GM12878 (cell line): ENCODE measurements around the gene FBXL14. TPM values are rescaled to one million over a fixed set of nuclear protein-coding genes. Genes with fewer than 3 reads are reported as not detected.

Source experiments
- ATAC-seq: fragments of 200-7000 bp; cut with Tn5 transposase; 3 replicates; pipeline ENCODE4 v1.9.1; 2020; ENCODE audit warnings: mild to moderate bottlenecking, moderate library complexity
- BruUV-seq: library from RNA; stranded (reverse); fragments of 400-500 nt; replicated peaks from 2 replicates; lab custom pipeline; 2021; lab: Mats Ljungman, UMichigan
- CTCF ChIA-PET: fragments of 300-600 bp; sonication (Branson Sonifier 250); formaldehyde crosslinking; extraction: SDS; loops from one replicate; lab custom pipeline; 2021; ENCODE audit warnings: inconsistent platforms; lab: Yijun Ruan, JAX
- POLR2A ChIA-PET: fragments of 350-600 bp; formaldehyde crosslinking; extraction: SDS; loops from one replicate; lab custom pipeline; 2021; ENCODE audit warnings: inconsistent platforms; lab: Charles Lee
- RAD21 ChIA-PET: fragments of 300-600 bp; sonication (Branson Sonifier 250); formaldehyde crosslinking; loops from one replicate; lab custom pipeline; 2023; ENCODE audit warnings: antibody characterized with exemption; ENCODE audit not compliant: unreplicated experiment; lab: Charles Lee
- SMC1A ChIA-PET: fragments of 300-600 bp; sonication (Branson Sonifier 250); formaldehyde crosslinking; loops from one replicate; lab custom pipeline; 2023; ENCODE audit not compliant: unreplicated experiment, uncharacterized antibody; lab: Charles Lee
- DNase-seq: peaks from one replicate; pipeline ENCODE4 v3.0.0-alpha.2; 2011; ENCODE audit warnings: low read depth, low spot score
- FAIRE-seq: peaks from 3 replicates; lab custom pipeline; 2011; peaks lifted over from hg19 to GRCh38; lab: Jason Lieb, UNC
- H2AFZ ChIP-seq: 2 replicates; pipeline ENCODE4 v1.6.0; 2011; ENCODE audit warnings: low read depth, low read length, control low read depth; ENCODE audit not compliant: control insufficient read depth
- H3K27ac ChIP-seq: 2 replicates; pipeline ENCODE4 v1.5.1; 2011; ENCODE audit warnings: control low read depth; ENCODE audit not compliant: control insufficient read depth, insufficient read depth
- H3K27me3 ChIP-seq, 2 experiments: replicated peaks in 1 of 2; 2 replicates each; pipeline versions ENCODE4 v1.6.0 to v1.6.1; 2011; ENCODE audit warnings: low read length in 1 of 2; ENCODE audit not compliant: control insufficient read depth in 2 of 2, insufficient read depth in 2 of 2
- H3K36me3 ChIP-seq, 2 experiments: 2 replicates each; pipeline ENCODE4 v1.5.1; 2011; ENCODE audit warnings: low read length in 1 of 2; ENCODE audit not compliant: control insufficient read depth in 2 of 2, insufficient read depth in 2 of 2
- H3K4me1 ChIP-seq: 2 replicates; pipeline ENCODE4 v1.6.1; 2011; ENCODE audit warnings: mild to moderate bottlenecking, low read length, moderate library complexity, mixed read lengths; ENCODE audit not compliant: control insufficient read depth, insufficient read depth
- H3K4me2 ChIP-seq: 2 replicates; pipeline ENCODE4 v1.6.0; 2011; ENCODE audit warnings: control low read depth; ENCODE audit not compliant: control insufficient read depth, insufficient read depth
- H3K4me3 ChIP-seq: fragments of 200-600 bp; sonication (generic); 2 replicates; pipeline ENCODE4 v1.5.1; 2016
- H3K79me2 ChIP-seq: 2 replicates; pipeline ENCODE4 v1.6.0; 2011; ENCODE audit warnings: low read length; ENCODE audit not compliant: control insufficient read depth, insufficient read depth
- H3K9ac ChIP-seq: 2 replicates; pipeline ENCODE4 v1.8.0; 2011; ENCODE audit warnings: low read length, control low read depth, mixed read lengths; ENCODE audit not compliant: control insufficient read depth, insufficient read depth
- H3K9me3 ChIP-seq: replicated peaks from 3 replicates; pipeline ENCODE4 v1.5.1; 2011; ENCODE audit warnings: mild to moderate bottlenecking, low read length; ENCODE audit not compliant: control insufficient read depth, insufficient read depth
- H4K20me1 ChIP-seq: 2 replicates; pipeline ENCODE4 v1.6.0; 2011; ENCODE audit not compliant: control insufficient read depth, insufficient read depth
- CHD2 ChIP-seq: IDR thresholded peaks from 2 replicates; pipeline ENCODE4 v1.6.1; 2011; ENCODE audit warnings: low read depth, low read length, improper control_type of control experiment, borderline replicate concordance
- CREB1 ChIP-seq: IDR thresholded peaks from 2 replicates; pipeline ENCODE4 v1.6.1; 2012; ENCODE audit warnings: low read depth, mild to moderate bottlenecking, inconsistent platforms
- E2F8 ChIP-seq: fragments of 450-650 bp; IDR thresholded peaks from 2 replicates; pipeline ENCODE4 v1.6.1; 2018; ENCODE audit warnings: mild to moderate bottlenecking, low read depth, moderate library complexity; ENCODE audit not compliant: partially characterized antibody
- IKZF2 ChIP-seq, 2 experiments: fragments of 450-650 bp; IDR thresholded peaks; 2 replicates each; pipeline ENCODE4 v1.6.1; 2017; ENCODE audit warnings: mild to moderate bottlenecking in 2 of 2, moderate library complexity in 2 of 2
- MYC ChIP-seq: IDR thresholded peaks from 2 replicates; pipeline ENCODE4 v1.6.1; 2011; ENCODE audit warnings: mild to moderate bottlenecking, low read length, moderate library complexity, inconsistent platforms; ENCODE audit not compliant: insufficient read depth, insufficient replicate concordance, insufficient read length, severe bottlenecking
- NR2F1 ChIP-seq: fragments of 450-650 bp; conservative IDR thresholded peaks from 2 replicates; pipeline ENCODE4 v1.6.1; 2017; ENCODE audit warnings: mild to moderate bottlenecking
- REST ChIP-seq: IDR thresholded peaks from 2 replicates; pipeline ENCODE4 v1.6.1; 2012; ENCODE audit warnings: mild to moderate bottlenecking, low read depth, low read length
- RUNX3 ChIP-seq: IDR thresholded peaks from 2 replicates; pipeline ENCODE4 v1.6.1; 2012; ENCODE audit warnings: low read length, inconsistent platforms
- SIX5 ChIP-seq: IDR thresholded peaks from 2 replicates; pipeline ENCODE4 v1.6.1; 2011; ENCODE audit warnings: mild to moderate bottlenecking, low read depth, low read length, moderate library complexity; ENCODE audit not compliant: severe bottlenecking
- SMC3 ChIP-seq: IDR thresholded peaks from 2 replicates; pipeline ENCODE4 v1.6.1; 2011; ENCODE audit warnings: low read length, improper control_type of control experiment, borderline replicate concordance
- SP1 ChIP-seq: IDR thresholded peaks from one replicate; pipeline ENCODE4 v1.6.1; 2011; ENCODE audit warnings: low read depth, low read length
- SPI1 ChIP-seq: IDR thresholded peaks from 2 replicates; pipeline ENCODE4 v1.6.1; 2011; ENCODE audit warnings: low read depth, mild to moderate bottlenecking, low read length, moderate library complexity, borderline replicate concordance; ENCODE audit not compliant: insufficient read depth
- TCF3 ChIP-seq: IDR thresholded peaks from 2 replicates; pipeline ENCODE4 v1.6.1; 2012; ENCODE audit warnings: low read depth, mild to moderate bottlenecking, low read length, borderline replicate concordance; ENCODE audit not compliant: insufficient read depth
- YBX1 ChIP-seq: fragments of 450-650 bp; IDR thresholded peaks from 2 replicates; pipeline ENCODE4 v1.6.1; 2016; ENCODE audit warnings: antibody characterized with exemption
- WGBS: methylation state at CpG from one replicate; pipeline ENCODE4 v1.1.6; 2016; ENCODE audit warnings: low lambda C conversion rate; ENCODE audit not compliant: insufficient replicate concordance, insufficient coverage; ENCODE audit errors: missing lambda C conversion rate; 5-methylcytosine and 5-hydroxymethylcytosine counted together
- in situ Hi-C: fragments of 300-500 bp; cut with MboI; formaldehyde crosslinking; loops from 9 replicates; pipeline ENCODE4 v1.14.3; 2018; ENCODE audit warnings: mixed read lengths
- intact Hi-C: fragments of 100-400 bp; cut with micrococcal nuclease; formaldehyde crosslinking; loops from one replicate; pipeline ENCODE4 v1.14.2; 2022; ENCODE audit not compliant: unreplicated experiment
- polyA plus RNA-seq, 11 experiments: library from polyadenylated mRNA; depleted of rRNA in 4 of 11; unstranded in 6 of 11; stranded (reverse) in 5 of 11; fragments of >200 nt; fragmentation: Nextera tagmentation in 4 of 11; fragmentation: Illumina TruSeq in 1 of 11; extraction: Ambion mirVana in 4 of 11; extraction: Trizol in 1 of 11; gene quantifications; 1 replicate in 1 of 11; 2 replicates in 10 of 11; pipeline versions ENCODE4 v1.2.1 to v1.2.3, GENCODE V29; 2011 to 2016; ENCODE audit warnings: inconsistent platforms in 2 of 11, missing spikeins in 2 of 11, low read depth in 1 of 11
- total RNA-seq, 4 experiments: library from RNA; depleted of rRNA in 3 of 4; stranded (reverse); fragments of >200 nt in 3 of 4; fragmentation: Illumina TruSeq in 1 of 4; extraction: Trizol in 1 of 4; gene quantifications; 2 replicates each; pipeline versions ENCODE4 v1.2.1 to v1.2.3, GENCODE V29; 2013 to 2021
- TF ChIP-seq, protein P1 (sequence below): fragments of 450-650 bp; IDR thresholded peaks from 2 replicates; pipeline ENCODE4 v1.6.1; 2017; ENCODE audit warnings: borderline replicate concordance

FBXL14 gene
- total and polyA plus RNA-seq, 10 of the 15 experiments (the other 5 are each of a cell fraction or from before 2014, with no cell fraction given), result 0.44 to 19.0 (median 2.9) TPM

GRCh38 chr12:1616233-1617066, 22.1 kb upstream of the FBXL14 start:
- Histone ChIP-seq H3K9ac (no peak overlapping the region), H3K4me2 (peak overlapping the region; percentile 57), H3K4me3 (peak overlapping the region; percentile 27; the same call in 1 of the 2 replicates), H3K27me3 (no peaks in the 10 kb centered on the region), H3K36me3 (no peaks in the 10 kb centered on the region), H4K20me1 (no peaks in the 10 kb centered on the region), H3K9me3 (no peaks in the 10 kb centered on the region), H3K79me2 (no peaks in the 10 kb centered on the region), H3K4me1 (peaks cover 26% of the 10 kb centered on the region), H3K27ac (no peak overlapping the region), H2AFZ (peak overlapping the region; percentile 7)
- ATAC-seq (peak; percentile 59), FAIRE-seq (no peak), DNase-seq (no peak)
- in situ Hi-C loops, result no loop called here
- ChIA-PET POLR2A (interaction anchor here (1.1 kb wide), 1 partner anchor 11 kb away, joined by 3 read pairs; no protein-coding TSS in a partner anchor), RAD21 (interaction anchor here (0.9 to 1.0 kb wide), 2 partner anchors 18 to 499 kb away, joined by 3 read pairs; no protein-coding TSS in a partner anchor), SMC1A (interaction anchor here (0.6 to 3.2 kb wide), 6 partner anchors 11 to 498 kb away, joined by 3 to 11 read pairs (median 4); no protein-coding TSS in a partner anchor), CTCF (interaction anchor here (1.1 to 3.5 kb wide), 4 partner anchors 10 to 175 kb away, joined by 3 to 17 read pairs (median 6); no protein-coding TSS in a partner anchor)
- no TSS peak for BruUV-seq
- 28% methylated on average over 16 of the region's 16 CpGs for WGBS
- intact Hi-C loops, result no loop called here
- TF ChIP-seq CHD2 (no peak), YBX1 (no peak), SIX5 (no peak), NR2F1 (no peak), RUNX3 (peak; percentile 88), SPI1 (peak; percentile 76), SMC3 (no peak), CREB1 (no peak), E2F8 (no peak), IKZF2 (IDR thresholded peaks at IDR 0.05) (peak; percentile 50 to 65), MYC (no peak), REST (no peak), TCF3 (peak; percentile 21; the same call in 1 of the 2 replicates), SP1 (peak; percentile 54)
- TF ChIP-seq, protein P1, sequence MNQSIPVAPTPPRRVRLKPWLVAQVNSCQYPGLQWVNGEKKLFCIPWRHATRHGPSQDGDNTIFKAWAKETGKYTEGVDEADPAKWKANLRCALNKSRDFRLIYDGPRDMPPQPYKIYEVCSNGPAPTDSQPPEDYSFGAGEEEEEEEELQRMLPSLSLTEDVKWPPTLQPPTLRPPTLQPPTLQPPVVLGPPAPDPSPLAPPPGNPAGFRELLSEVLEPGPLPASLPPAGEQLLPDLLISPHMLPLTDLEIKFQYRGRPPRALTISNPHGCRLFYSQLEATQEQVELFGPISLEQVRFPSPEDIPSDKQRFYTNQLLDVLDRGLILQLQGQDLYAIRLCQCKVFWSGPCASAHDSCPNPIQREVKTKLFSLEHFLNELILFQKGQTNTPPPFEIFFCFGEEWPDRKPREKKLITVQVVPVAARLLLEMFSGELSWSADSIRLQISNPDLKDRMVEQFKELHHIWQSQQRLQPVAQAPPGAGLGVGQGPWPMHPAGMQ, result no peak
